CD4-positive, alpha-beta T cell treated with Interleukin-12 subunit alpha and Interleukin-12 subunit beta, for 1 hour (primary cell): ENCODE data around the gene GTF2IRD1.
A peak's percentile ranks its signal among the peaks of the same experiment; 100 is the strongest.
"Not testable (repeated sequence)": the region's sequence is repeated elsewhere in the genome, so short reads cannot be mapped to it uniquely, and the experiment has no call there.

ENCODE experiments used
- DNase-seq: peaks from one replicate; pipeline ENCODE4 v3.0.0-alpha.2; 2020

The GTF2IRD1 gene

DNA sequence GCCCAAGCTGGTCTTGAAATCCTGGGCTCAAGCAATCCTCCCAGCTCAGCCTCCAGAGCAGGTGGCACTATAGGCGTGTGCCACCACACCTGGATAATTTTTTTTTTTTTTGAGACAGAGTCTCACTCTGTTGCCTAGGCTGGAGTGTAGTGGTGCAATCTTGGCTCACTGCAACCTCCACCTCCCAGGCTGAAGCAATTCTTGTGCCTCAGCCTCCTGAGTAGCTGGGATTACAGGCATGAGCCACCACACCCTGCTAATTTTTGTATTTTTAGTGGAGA lies 16.5 kb upstream of the GTF2IRD1 start:
- DNase-seq, result not testable (repeated sequence)

DNA sequence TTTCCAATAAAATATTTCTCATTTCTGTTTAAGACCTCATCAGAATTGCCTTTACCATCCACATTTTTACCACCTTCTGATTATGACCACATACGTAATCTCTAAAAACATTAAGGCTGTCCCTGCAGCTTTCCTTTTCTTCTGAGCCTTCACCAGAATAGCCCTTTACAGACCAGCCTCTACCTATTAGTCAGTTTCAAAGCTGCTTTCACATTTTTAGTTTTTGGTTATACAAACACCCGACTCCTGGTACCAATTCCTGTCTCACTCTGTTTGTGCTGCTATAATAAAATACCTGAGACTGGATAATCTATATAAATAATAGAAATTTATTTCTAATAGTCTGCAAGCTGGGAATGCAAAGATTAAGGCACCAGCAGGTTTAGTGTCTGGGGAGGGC lies 15.4 kb upstream of the GTF2IRD1 start:
- no peak for DNase-seq

DNA sequence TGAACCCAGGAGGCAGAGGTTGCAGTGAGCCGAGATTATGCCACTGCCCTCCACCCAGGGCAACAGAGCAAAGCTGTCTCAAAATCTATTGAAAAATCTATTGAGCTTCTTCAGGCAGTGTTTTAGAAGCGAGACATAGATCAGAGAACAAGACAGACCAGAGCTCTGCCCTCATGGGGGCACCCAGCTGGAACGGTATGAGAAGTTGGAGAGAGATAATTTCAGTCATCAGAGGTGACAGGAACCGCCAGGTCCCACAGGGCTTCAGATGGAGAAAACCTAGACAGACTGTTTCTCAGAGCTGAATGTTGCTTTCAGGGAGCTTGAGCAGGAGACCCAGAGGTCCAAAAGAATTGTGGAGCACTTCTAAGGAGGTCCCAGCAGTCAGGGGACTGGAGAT lies 14.2 kb upstream of the GTF2IRD1 start:
- DNase-seq, result no peak

DNA sequence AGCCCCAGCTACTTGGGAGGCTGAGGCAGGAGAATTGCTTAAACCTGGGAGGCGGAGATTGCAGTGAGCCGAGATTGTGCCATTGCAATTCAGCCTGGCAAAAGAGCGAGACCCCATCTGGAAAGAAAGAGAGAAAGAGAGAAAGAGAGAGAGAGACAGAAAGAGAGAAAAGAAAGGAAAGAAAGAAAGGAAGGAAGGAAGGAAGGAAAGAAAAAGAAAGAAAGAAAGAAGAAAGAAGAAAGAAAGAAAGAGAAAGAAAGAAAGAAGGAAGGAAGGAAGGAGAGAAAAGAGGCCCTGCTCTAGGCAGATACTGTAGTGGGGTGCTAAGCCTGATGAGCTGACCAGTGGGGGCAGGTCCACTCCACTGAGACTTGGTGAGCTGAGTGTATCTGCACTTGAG lies 13.6 kb upstream of the GTF2IRD1 start:
- DNase-seq, result not testable (repeated sequence)

DNA sequence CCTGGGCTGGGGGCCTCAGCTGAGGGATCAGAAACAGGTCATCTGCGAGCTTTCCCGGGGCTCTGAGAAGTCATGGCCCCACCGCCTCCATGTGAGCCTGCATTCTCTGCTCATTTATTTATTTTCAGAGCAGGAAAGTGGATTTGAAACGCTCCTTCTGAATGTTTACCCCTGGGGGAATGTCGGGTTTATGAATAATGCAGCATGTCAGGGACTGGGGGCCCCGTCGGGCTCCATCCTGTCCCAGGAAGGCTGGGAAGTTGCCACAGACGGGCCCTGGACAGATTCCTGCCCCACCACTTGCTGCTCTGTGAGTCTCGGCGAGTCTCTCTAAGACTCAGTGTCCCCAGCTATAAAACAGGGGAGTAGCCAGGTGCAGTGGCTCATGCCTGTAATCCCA lies 11.9 kb upstream of the GTF2IRD1 start:
- DNase-seq, result no peak

DNA sequence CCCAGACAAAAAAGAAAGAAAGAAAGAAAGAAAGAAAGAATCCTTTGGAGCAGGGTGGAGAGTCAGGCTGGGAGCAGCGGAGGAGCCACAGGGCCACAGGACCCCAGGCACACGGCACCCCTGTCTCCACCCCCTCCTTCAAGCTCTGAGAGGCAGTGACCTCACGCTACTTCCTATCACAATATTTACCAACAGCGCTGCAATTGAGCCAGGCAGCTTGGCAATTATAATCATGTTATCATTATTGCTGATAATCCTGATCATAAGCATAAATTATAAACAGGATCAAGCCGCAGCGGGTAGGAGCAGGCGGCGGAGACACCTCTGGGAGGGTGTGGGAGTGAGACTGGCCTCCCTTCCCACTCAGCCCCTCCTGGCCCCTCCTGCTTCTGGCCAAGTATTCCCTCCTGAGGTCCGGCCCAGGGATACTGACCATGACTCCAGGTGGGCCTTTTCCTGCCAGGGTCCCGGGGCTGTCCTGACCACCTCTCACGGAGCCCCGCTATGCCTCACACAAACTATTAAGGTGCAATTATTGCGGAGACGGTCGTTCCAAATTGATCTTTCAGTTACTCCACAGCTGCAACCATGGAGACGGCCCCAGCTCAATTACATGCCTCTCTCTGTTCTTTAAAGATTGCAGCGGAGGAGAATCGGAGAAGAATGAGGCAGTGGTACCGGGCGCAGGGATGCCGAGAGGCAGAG lies 10.0 kb upstream of the GTF2IRD1 start:
- DNase-seq, result no peak

DNA sequence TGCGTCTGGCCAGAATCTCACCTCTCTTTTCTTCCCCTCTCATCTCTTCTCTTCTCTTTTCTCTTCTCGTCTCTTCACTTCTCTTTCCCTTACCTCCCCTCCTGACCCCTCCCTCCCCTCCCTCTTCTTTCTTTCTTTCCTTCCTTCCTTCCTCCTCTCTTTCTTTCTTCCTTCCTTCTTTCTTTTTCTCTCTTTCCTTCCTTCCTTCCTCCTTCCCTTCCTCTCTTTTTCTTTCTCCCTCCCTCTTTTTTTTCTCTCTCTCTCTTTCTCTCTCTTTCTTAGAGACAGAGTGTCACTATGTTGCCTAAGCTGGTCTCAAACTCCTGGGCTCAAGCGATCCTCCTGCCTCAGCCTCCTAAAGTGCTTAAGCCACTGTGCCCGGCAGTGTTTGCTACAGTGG lies 4.6 kb upstream of the GTF2IRD1 start:
- no peak for DNase-seq

DNA sequence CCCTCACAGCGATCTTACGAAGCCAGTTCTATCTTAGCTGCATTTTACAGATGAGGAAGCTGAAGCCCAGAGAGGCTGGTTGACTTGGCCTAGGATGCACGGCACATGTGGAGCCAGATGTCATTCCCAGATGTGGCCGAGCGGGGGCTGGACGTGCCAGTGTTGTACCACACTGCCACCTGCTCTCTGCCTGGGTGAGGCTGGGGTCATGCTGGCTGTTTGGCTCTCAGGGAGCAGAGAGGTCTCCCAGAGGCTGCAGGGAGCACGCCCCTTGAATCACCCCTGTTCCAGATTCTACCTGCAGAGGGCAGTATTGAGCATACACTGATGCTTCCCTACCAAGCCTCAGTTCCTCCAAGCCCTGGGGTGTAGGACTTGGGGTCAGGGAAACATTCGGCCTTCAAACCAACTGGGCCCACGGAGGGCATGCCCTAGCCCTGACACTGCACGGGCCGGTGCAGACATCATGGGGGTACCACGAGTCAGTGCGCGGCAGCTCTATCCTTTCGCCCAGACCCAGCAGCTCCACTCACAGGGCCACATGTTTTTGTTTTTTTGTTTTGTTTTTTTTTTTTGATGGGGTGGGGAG lies 3.8 kb upstream of the GTF2IRD1 start:
- DNase-seq, result peak; percentile 71

DNA sequence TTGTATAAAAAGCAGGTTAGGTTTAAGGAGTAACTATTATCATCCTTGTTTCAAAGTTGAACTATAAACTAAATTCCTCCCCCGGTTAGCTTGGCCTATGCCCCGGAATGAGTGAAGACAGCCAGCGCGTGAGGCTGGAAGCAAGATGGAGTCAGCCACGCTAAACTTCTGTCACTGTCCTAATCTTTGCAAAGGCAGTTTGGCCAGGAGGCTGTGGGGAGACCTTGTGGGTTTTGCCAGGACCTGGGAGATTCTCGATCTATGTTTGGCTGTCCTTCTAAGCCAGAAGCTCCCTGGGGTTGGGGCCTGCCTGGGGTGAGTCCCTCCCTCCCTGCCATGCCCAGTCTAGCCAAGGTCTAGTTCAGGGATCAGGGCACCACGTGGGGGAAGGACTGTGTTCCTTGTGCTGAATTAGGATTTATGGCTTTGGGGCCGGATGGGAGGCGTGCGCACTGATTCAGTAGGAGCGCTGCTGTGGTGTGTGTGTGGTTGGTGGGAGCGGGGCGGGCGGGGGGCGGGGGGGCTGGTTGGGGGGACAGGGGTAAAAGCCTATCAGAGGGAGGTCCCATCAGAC lies 871 bp upstream of the GTF2IRD1 start:
- DNase-seq, result no peak

DNA sequence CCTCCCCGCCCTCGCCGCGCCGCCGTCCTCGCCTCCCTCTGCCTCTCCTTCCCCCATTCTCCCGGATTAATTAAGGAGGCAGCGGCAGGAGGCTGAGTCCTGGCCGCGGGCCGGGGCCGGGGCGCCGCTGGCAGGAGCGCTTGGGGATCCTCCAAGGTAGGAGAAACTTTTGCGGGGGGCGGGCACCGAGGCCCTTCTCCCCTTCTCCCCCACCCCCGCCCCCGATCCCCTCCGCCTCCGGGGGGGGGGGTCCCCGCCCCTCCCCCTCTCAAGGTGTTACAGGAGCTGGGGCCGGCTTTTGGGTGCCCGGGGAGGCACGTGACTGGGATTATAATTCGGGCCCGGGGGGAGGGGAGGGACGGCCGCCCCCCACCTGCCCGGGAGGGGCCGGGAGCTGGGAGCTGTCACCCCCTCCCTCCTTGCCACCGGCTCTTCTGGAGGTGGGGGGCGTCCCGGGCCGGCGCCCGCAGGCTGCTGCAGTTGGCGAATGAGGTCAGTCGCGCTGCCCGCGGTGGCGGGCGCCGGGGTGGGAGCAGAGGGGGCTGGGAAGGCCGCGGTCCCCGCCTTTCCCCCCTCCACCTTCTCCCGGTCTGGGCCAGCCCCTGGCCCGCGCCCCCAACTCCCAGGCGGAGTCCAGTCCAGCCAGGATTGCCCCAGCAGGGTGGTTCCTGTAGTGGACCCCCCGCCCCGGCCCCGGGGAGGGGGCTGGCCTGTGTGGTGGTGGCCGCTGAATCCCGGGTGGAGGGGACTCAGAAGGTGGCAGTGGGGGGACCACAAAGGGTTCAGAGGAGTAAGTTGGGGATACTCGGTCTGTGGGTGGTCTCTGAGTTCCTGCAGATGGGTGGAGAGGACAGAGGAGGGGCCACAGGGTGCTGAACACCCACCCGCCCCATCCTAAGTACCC lies 567 bp downstream of the GTF2IRD1 start:
- no peak for DNase-seq

DNA sequence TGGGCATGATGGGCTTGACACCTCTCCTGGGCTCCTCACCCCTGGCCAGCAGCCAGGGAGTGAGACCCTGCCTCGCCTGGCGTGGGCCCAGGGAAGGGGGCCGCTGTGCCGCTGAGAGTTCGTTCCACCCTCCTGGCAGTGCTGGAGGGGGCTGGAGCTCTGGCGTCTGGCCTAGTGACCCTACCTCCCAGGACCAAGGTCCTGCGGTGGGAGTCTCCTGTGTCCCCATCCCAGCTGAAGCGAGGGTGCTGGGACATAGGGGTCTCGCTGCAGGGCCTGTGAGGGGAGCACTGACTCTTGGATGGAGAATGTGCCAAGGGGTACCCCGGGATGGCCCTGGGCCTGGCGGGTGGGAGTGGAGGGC lies 1.2 kb downstream of the GTF2IRD1 start:
- no peak for DNase-seq

DNA sequence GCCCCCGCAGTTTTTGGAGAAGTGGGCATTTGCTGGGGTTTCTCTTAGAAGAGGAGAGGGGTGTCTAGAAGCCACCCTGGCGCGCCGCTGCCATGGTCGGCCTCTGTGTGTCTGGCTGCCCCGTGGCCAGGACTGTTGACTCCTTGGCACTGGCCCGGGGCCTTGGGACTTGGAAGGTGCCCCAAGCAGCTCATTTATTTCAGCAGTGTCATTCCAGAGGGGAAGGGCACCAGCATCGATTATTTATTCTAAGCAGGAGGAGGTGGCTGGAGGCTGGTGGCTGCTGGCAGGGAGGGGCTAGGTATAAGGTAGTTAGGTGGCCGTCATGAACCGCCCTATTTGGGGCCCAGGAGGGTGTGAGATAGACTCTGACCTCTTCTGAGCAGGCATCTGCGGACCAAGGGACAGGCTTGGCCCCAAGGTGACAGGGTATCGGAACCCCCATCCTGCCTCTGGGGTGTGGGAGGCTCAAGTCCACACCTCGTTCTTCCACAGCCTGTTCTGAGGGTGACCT lies 1.6 kb downstream of the GTF2IRD1 start:
- DNase-seq, result no peak

DNA sequence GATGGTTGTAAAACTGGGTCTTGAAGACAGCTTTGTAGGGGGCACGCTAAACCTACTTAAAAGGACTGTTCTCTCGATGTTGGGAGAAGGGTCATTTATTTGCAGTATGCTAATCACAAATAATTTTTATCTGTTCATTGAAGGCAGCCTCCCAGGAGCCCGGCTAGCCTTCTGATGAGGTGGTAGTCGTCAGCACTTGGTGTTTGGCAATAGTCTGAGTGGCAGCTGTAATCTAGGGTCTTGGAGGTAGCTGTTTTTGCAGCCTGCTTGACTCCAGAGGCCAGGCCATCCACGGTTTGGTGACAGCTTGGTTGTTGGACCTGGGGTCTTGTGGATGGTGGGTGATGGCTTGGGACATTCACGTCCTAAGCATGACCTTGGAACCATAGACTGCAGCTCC lies 2.2 kb downstream of the GTF2IRD1 start:
- DNase-seq, result no peak

DNA sequence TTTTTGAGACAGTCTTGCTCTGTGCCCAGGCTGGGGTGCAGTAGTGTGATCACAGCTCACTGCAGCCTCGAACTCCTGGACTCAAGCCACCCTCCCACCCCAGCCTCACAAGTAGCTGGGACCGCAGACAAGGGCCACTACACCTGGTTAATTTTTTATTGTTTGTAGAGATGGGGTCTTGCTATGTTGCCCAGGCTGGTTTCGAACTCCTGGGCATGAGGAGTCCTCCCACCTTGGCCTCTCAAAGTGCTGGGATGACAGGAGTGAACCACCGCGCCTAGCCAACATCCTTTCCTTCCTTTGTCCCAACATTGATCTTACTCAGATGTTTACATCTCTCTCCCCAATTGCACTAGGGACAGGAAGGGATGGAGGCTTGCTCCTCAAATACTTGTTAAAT lies 3.3 kb downstream of the GTF2IRD1 start:
- DNase-seq, result no peak

DNA sequence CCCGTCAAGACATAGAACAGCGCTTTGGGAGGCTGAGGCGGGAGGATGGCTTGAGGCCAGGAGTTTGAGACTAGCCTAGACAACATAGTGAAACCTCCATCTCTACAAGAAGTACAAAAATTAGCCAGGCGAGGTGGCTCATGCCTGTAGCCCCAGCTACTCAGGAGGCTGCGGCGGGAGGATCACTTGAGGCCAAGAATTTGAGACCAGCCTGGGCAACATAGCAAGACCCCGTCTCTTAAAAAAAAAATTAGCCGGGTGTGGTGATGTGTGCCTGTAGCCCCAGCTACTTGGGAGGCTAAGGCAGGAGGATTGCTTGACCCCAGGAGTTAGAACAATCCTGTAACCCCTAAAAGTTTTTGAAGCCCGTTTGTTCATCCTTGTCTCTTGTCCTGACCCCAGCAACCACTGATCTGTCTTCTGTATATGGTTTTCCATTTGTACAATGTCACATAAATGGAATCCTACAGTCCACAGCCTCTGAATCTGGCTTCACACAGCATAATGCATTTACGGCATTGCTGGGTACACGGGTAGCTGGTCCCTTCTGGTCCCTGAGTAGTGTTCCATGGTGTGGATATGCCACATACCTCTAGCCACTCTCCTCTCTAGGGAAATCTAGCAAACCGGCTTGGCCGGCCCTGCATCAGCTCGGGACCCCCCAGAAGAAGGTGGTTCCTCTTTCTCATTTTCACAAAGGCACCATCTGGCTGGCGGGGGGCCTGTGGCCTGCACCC lies 8.4 kb downstream of the GTF2IRD1 start:
- no peak for DNase-seq

DNA sequence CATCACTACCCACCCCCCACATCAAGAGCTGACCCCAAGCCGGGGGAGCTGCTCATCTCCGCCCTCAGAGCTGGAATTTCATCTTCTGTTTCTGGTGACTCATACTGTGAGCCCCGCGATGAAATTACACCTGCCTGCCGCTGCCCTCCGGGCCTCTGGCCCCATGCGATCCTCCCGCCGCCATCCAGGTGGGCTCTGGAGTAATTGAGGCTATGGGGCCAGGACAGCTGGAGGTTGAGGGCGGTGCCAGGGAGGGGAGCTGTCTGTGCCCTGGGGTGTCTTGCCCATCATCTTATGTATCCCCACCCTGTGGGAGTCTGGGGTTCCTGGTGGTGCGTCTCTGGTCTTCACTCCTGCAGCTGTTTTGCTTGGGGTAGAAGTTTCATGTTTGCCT lies 9.0 kb downstream of the GTF2IRD1 start:
- DNase-seq, result no peak

DNA sequence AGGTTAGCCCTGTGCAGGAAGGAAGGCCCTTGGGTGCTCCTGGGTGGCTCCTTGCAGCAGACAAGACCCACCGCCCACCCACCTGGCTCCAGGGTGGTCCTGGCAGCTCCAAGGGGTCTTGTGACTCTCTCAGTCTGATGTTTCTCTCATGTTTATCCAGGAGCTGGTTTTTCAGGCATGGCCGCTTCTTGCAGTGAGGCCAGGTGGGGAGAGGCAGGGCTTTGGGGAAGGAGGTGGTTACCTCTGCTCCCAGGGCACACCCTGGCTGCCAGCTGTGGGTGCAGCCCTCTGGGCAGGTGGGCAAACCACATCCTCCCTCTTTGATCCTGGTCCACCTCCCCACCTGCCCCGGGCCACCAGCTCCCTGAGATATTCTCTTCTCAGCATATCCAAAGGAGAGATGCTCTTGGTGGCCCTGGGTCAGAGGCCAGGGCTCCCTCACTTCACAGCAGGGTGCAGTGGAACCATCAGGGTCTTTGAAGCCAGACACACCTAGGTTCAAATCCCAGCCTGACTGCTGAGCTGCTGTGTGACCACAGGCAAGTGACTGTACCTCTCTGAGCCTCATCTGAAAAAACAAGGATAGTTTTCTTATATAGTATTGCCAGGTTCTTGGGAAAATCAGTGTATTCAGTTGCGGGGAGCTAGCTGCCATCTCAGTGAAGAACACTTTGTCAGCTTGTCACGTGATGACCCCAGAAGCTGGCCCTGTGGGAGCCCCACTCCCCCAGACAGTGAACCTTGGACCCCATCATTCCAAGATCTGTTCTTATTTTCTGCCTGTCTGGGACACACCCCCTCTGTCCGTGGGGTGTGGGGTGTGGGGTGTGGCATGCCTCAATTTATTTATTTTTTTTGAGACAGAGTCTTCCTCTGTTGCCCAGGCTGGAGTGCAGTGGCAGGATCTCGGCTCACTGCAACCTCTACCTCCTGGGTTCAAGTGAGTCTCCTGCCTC lies 11.5 kb downstream of the GTF2IRD1 start:
- DNase-seq, result no peak

DNA sequence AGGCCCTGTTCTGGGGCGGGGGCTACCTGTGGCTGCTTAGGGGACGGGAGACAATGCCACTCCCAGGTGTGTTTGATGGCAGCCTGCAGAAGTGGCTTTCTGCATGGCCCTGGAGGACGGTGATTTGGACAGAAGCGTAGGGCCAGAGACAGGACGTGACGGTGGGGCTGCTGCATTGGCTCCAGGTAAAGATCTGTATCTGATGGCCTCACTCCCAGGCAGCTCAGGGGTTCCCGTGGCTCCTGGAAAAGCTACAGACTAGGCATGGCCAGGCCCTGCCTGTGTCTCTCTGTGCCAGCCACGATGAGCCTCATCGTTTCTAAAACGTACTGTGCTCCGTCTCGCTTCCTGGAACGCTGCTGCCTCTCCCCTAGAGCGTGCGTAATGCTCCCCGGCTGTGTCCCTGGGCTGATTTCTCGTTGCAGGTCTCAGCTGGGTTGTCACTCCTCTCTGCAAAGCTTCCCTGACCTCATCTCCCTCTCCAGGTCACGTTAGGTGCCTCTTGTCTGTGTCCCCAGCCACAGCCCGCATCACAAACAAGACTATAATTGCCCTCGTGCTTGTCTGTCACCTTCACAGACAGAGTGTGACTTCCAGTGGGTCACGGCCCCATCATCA lies 12.6 kb downstream of the GTF2IRD1 start:
- no peak for DNase-seq

DNA sequence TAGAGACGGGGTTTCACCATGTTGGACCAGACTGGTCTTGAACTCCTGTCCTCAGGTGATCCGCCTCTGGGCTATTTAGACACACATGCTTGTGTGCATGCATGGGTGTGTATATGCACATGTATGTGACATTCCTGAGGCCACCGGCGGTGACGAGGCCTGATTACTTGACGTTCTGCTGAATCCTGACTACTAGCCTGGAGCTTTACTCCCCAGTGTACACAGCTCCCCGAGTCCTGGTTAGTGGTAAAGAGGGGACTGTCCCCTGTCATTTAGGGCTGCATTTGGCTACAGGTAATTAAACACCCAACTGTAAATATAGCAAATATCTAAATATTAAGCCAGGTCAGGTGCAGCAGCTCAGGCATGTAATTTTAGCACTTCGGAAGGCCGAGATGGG lies 14.2 kb downstream of the GTF2IRD1 start:
- no peak for DNase-seq

DNA sequence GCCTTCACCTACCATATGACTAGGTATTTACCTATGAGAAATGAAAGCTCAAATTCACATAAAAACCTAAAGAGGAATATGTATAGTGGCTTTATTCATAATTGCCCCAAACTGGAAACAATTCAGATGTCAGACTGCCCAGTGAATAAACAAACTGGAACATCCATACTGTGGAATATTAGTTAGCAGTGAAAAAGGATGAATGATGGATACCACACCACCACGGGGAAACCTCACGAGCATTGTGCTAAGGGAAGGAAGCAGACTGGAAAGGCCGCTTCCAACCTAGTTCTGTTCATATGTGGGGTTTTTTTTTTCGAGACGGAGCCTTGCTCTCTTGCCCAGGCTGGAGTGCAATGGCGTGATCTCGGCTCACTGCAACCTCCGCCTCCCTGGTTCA lies 16.8 kb downstream of the GTF2IRD1 start:
- DNase-seq, result no peak

DNA sequence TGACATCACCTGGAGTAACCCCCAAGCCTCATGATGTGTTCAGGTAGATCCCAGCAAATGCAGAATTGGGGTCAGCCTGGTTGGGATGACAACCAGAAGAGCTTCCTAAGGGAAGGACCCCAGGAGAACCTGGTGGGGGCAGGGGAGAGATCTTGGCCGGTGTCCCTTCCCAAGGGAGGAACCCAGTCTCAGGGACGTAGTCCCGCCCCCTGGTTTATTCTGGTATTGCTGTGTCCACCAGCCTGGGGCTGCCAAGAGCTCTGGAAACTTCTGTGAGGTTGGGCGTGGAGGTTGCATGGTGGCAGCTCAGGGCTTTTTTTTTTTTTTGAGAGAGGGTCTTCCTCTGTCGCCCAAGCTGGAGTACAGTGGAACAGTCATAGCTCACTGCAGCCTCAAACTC lies 19.4 kb downstream of the GTF2IRD1 start:
- DNase-seq, result no peak
